Measurements from ENCODE around the gene FAHD1.

DNA sequence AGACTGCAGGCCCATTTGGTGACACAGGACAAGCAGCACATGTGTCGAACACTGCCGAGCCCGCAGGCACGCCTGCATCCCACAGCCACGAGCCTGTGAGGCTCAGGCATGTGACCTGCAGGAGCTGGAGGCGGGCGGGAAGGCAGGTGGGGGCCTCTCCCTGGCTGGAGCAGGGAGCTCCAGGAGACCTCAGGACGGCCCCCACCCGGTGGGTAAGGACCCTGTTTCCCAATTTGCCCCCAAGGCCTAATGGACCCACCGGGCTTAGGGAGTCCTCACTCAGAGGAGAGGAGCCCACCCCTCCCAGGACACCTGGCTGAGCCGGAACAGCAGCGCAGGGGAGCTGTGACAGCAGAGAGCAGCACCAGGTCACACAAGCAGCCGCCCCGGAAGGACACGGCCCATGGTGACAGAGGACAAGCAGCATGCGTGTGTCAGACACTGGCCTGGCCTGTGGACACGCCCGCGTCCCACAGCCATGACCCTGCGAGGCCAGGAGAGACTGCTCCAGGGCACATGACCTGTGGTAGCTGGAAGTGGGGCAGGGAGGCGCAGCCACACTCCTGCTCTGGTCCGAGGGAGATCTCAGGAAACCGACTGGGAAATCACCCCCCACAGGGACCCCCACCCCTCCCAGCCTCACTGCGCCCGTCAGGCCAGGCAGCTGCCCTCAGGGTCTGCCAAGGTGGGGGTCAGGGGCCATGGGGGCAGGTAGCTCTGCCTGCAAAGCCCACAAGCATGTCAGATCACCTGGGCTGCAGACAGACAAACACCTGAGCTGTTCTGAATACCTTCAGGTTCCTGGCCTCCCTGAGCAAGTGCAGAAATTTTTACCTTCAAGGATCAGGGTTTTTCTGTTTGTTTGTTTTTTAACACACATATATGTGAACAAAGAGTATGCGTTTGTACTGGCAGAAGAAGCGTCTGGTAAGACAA lies 47.0 kb upstream of the FAHD1 start:
- peak; percentile 28 for TF ChIP-seq POLR2A (IDR thresholded peaks at IDR 0.05; ENCODE audit: low read length)
- no peak for TF ChIP-seq GATA1 (IDR thresholded peaks at IDR 0.05; ENCODE audit: low read depth, low read length)
